Fibroblast of skin of back (primary cell): Measurements from ENCODE around the gene RBMY1F. TPM values are rescaled to one million over a fixed set of nuclear protein-coding genes. Genes with fewer than 3 reads are reported as not detected.
"Not testable (repeated sequence)": the region's sequence is repeated elsewhere in the genome, so short reads cannot be mapped to it uniquely, and the experiment has no call there.

ENCODE experiments used
- DNase-seq: peaks from one replicate; pipeline ENCODE4 v3.0.0-alpha.2; 2013
- polyA plus RNA-seq, 2 experiments: library from polyadenylated mRNA; unstranded; fragments of 120-200 nt; gene quantifications; one replicate each; pipeline ENCODE4 v1.2.1, GENCODE V29; 2013; ENCODE audit not compliant: insufficient read length in 2 of 2

The RBMY1F gene
- polyA plus RNA-seq (2013, experiment 1 of 2; ENCODE audit: insufficient read length), result not detected
- polyA plus RNA-seq (2013, experiment 2 of 2; ENCODE audit: insufficient read length), result not detected

- not testable (repeated sequence) for DNase-seq
Measured at GRCh38 chrY:22182823-22183222, at the start of gene RBMY1F. RBMY1F (minus strand) TSS chrY:22182923; CDS start chrY:22180969, 1,954 bp downstream.

GRCh38 chrY:22151144-22151543 lies 31.6 kb downstream of the RBMY1F start:
- not testable (repeated sequence) for DNase-seq

DNA sequence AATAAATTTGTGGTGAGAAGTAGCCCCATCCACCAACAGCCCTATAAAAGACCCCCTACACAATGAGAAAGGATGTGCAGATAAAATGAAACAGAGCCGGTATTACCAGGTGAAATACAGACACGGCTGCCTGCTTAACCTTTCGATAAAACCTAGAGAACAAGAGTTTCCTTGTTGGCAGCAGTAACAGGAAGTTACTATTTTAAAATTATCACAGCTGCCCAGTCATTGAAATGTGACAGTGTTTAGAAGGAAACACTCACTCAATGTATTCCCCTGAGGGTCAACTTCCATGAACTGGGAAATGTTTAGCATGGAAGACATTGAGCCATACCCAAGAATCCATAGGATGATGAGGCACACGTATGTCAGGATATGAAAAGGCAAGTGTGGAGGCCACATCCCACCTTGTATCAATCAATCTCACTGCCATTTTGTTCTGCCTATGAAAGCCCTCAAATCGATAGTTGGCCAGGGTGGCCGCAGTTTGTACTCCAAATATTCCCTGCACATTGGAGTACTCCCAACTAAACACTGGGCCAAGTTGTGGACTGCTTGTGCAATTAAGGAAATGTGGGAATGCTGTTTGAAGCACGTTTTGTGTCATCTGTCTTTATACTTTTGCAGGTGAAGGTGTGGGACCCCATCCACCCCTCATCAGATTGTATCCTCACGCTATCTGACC lies 41.6 kb downstream of the RBMY1F start:
- not testable (repeated sequence) for DNase-seq

GRCh38 chrY:22134719-22135118 lies 48.0 kb downstream of the RBMY1F start:
- DNase-seq, result not testable (repeated sequence)

DNA sequence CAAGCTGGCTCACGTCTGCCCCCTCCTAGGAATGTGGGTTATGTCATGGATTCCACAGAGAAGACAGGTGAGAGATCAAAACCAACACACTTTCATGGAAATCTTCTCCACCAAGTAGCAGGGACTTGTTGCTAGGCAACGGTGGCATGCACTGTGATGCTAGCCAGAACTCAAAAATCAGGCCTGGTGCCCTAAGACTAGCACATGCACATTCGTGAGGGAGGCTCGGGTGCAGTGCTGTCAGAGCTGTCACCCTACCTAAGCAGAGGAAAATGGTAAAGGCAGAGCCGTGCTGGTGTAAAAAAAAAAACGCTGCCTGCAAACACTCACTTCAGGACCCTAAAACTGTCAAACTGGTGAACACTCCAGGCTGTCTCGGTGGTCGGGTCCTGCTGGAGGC lies 52.2 kb downstream of the RBMY1F start:
- DNase-seq, result not testable (repeated sequence)
